ENCODE measurements around the gene PALS1.

DNA sequence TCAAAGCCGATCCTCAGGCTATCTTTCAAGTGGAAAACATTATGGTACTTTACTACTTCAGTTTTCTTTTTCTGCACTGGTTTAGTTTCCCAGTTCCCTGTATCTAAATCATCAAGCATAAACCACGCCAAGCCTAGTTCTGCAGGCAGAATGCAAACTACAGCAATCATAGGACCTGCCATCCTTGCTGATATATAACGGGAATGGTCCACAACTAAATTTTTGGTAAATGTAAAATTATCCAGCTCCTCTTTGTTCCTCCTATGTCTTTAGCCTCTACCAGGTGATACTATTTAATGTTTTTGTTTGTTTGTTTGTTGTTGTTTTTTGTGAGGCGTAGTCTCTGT lies 19.3 kb upstream of the PALS1 start:
- TF ChIP-seq, protein P1, sequence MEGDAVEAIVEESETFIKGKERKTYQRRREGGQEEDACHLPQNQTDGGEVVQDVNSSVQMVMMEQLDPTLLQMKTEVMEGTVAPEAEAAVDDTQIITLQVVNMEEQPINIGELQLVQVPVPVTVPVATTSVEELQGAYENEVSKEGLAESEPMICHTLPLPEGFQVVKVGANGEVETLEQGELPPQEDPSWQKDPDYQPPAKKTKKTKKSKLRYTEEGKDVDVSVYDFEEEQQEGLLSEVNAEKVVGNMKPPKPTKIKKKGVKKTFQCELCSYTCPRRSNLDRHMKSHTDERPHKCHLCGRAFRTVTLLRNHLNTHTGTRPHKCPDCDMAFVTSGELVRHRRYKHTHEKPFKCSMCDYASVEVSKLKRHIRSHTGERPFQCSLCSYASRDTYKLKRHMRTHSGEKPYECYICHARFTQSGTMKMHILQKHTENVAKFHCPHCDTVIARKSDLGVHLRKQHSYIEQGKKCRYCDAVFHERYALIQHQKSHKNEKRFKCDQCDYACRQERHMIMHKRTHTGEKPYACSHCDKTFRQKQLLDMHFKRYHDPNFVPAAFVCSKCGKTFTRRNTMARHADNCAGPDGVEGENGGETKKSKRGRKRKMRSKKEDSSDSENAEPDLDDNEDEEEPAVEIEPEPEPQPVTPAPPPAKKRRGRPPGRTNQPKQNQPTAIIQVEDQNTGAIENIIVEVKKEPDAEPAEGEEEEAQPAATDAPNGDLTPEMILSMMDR (IDR thresholded peaks at IDR 0.05), result no peak
- TF ChIP-seq POLR2A (IDR thresholded peaks at IDR 0.05), result no peak
